Stimulated activated naive CD4-positive, alpha-beta T cell (primary cell): ENCODE measurements around the gene MAN1B1.

Experiments used
- DNase-seq, 6 experiments: peaks; one replicate each; lab custom pipeline; 2025; lab: John Stamatoyannopoulos, UW

The MAN1B1 gene

DNA sequence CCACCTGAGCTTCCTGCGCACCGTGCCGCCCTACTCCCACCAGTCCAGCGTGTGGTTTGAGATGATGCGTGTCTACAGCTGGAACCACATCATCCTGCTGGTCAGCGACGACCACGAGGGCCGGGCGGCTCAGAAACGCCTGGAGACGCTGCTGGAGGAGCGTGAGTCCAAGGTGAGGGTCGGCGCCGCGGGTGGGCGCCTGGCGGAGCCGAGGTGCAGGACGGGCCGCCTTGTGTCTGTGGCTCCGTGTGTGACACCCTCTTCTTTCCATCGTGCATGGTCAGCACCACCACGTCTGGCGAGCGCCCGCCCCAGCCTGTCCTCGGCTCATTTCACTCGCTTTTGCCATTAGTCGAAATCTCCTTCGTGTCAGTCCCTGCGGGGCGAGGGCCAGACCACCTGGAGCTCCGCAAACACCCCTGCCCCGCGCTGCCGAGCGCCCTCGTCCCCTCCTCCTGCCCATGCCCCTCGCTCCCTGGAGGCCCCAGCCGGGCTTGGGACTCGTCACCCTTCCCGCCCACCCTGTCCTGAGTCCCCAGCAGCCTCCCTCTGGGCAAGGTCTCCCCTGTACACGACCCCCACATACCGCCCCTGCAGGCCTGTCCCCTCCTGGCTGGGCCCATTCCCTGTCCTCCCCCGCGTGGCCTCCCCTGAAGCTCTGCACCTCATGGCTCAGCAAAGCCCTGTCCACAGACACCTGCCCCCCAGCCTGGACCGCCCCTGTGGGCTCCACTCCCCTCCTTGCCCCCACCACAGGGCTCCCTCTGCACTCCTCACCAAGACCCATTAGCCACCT lies 59.1 kb downstream of the MAN1B1 start:
- DNase-seq = no peak

DNA sequence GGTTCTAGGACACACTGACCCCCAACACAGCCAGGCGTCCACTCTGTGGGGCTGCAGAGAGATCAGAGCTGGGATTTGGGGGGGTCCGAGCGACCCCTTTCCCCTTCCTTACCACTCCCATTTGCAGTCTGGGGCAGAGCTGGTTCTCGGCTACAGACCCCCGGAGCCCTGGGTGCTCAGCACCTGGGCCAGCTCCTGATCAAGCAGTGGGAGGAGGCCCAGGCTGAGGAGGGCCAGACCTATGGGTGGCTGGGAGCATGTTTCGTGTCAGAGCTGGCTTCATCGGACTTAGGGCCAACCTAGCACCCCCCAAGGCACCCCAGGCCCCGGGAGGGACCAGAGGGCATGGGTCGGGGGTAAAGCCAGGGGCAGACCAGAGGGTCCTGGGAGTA lies 59.7 kb downstream of the MAN1B1 start:
- DNase-seq = no peak

DNA sequence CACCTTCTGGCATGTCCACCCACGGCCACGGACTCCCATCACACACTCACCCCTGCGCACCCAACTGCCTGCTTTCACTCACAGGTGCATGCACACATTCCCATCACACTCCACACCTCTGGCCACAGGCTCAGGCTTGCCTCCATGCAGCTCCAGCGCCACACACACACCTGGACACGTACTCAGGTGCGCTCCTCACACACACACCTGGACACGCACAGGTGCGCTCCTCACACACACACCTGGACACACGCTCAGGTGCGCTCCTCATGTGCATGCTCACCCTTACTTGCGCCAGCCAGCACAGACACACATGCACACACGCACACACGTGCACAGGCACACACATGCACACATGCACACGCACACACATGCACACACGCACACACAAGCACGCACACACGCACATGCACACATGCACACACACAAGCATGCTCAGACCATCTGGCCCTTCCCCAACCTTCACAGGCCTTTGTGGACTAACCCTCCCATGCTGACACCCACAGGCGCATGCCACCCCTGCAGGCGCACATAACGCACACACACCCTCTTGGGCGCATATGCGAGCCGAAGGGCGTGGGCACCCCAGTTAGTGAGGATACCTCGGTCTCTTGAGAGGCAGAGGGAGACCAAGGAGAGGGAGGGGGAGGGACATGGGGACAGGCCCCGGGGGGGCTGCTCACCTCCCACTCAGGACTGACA lies 60.5 kb downstream of the MAN1B1 start:
- no peak for DNase-seq

DNA sequence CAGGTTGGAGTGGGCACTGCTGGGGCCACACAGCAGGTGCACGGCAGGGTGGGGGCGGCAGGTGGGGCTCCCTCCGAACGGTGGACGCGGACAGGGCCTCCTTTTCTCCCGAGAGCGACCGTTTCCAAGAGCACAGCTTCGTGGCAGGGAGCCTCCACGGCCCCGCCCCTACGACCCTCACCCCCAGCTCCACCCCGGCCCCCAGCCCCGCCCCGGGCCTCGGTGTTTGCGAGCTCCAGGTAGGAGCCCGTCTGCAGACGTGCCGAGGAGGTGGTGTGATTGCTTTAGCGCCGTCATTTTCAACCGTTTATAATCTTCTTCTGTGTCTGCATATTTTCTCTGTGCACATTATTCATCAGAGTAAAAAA lies 61.0 kb downstream of the MAN1B1 start:
- DNase-seq = no peak

DNA sequence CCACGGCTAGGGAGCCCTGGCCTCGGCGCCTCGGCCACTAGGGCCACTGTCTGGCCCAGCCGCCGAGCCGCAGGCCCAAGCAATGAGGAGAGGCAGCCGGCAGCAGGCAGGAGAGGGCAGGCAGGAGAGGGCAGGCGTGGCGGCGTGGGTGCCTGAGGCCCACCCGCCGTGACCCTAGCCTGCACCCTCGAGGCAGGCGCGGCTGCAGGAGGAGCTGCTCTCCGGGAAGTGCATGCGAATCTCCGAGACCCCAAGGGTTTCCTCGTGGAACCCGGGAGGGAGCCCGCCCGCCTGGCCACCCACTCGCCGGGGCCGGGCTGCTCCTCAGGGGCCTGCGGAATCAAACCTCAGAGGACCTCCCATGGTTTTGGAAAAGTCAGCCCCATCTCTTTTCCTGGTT lies 61.5 kb downstream of the MAN1B1 start:
- no peak for DNase-seq

DNA sequence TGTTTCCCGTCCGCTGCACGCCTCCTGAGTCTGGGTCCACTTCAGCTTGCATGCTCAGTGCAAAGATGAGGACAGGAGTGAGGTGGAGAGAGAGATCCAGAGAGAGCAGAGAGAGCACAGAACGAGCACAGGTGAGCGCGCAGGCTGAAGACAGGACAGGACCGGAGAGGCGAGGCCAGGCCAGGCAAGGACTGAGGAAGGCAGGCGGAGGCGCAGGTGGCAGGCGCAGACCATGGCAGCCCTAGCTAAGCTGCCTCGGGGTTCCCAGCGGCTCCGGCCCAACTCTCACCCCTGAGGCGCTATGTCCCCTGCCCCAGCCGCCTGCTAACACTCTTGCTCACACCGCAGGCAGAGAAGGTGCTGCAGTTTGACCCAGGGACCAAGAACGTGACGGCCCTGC lies 61.9 kb downstream of the MAN1B1 start:
- no peak for DNase-seq

DNA sequence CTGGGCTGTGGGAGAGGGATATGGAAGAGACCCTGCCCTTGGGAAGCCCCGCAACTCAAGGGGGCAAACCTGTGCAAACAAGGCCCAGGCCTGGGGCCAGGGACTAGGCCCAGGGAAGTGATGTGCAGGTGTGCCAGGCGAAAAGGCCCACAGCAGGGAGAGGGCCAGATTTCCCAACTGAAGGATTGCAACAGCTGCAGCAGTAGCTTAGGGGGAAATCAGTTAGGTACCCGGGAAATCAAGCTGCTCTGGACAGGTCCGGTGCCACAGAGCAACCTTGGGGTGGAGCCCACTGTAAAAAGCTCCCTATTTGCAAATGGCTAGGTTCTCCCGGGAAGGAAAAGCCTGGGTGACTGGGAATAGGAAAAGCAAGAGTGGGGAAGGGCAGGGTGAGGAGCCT lies 62.6 kb downstream of the MAN1B1 start:
- DNase-seq = no peak

DNA sequence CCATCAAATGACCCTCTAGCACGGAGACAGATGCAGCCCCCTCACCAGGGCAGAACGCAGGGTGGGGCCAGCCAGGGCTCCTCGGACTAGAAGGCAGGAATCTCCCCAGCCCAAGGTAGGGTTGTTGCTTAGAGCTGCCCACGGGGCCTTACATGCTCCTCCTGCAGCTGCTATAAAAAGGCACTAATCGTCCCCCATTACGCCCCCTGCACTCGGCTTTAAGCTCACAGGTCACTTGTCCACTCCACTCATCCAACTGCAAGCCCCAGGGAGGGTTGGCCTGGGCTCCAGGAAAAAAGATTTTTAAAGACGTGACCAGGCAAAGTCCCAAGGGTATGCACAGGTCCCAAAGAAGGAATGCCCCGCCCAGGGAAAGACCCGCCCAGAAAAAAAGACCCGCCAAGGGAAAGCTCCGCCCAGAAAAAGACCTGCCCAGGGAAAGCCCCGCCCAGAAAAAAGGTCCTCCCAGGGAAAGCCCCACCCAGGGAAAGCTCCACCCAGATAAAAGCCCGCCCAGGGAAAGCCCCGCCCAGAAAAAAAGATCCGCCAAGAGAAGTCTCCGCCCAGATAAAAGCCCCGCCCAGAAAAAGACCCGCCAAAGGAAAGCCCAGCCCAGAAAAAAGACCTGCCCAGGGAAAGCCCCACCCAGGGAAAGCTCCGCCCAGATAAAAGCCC lies 63.3 kb downstream of the MAN1B1 start:
- no peak for DNase-seq

DNA sequence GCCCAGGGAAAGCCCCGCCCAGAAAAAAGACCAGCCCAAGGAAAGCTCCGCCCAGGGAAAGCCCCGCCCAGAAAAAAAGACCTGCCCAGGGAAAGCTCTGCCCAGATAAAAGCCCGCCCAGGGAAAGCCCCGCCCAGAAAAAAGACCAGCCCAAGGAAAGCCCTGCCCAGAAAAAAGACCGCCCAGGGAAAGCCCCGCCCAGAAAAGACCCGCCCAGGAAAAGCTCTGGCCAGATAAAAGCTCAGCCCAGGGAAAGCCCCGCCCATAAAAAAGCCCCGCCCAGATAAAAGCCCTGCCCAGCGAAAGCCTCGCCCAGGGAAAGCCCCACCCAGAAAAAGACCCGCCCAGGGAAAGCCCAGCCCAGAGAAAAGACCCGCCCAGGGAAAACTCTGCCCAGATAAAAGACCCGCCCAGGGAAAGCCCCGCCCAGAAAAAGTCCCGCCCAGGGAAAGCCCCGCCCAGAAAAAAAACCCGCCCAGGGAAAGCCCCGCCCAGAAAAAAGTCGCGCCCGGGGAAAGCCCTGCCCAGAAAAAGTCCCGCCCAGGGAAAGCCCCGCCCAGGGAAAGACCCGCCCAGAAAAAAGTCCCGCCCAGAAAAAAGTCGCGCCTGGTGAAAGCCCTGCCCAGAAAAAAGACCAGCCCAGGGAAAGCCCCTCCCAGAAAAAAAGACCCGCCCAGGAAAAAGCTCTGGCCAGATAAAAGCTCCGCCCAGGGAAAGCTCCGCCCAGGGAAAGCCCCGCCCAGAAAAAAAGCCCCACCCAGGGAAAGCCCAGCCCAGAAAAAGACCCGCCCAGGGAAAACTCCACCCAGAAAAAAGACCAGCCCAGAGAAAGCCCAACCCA lies 64.1 kb downstream of the MAN1B1 start:
- peak in 3 of 6 experiments; percentile 28 to 40 (median 35) for DNase-seq

DNA sequence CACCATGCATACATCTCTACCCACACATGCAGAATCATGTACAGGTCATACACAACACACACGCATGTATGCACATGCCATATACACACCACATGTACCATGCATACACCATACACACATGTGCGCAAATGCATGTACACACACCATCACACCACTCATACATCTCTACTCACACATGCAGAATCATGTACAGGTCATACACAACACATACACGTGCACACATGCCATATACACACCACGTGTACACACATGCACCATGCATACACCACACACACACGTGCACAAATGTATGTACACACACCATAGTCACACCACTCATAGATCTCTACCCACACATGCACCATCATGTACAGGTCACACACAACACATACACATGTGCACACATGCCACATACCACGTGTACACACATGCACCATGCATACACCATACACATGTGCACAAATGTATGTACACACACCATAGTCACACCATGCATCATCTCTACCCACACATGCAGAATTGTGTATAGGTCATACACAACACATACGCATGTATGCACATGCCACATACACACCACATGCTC lies 66.1 kb downstream of the MAN1B1 start:
- DNase-seq = no peak

DNA sequence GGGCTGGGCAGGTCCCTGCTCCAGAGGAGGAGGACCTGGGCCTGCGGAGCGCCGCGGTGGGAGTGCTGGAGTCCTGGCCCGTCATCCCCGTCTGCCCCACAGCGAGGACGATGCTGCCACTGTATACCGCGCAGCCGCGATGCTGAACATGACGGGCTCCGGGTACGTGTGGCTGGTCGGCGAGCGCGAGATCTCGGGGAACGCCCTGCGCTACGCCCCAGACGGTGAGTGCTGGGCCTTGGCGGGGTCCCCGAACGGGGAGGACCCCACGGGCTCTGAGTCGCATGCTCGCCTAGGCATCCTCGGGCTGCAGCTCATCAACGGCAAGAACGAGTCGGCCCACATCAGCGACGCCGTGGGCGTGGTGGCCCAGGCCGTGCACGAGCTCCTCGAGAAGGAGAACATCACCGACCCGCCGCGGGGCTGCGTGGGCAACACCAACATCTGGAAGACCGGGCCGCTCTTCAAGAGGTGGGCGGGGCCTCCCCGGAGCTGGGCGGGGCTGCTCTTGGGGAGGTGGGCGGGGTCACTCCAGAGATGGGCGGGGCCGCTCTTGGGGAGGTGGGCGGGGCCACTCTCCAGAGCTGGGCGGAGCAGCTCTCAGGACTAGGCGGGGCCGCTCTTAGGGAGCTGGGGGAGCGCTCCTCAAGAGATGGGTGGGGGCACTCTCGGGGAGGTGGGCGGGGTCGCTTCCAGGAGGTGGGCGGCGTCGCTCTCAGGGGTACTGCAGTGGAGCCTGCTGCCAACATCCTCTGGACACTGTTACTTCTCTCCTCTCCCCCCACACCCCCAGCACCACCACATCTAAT lies 70.0 kb downstream of the MAN1B1 start:
- peak; percentile 14 to 57 (median 48) for DNase-seq

DNA sequence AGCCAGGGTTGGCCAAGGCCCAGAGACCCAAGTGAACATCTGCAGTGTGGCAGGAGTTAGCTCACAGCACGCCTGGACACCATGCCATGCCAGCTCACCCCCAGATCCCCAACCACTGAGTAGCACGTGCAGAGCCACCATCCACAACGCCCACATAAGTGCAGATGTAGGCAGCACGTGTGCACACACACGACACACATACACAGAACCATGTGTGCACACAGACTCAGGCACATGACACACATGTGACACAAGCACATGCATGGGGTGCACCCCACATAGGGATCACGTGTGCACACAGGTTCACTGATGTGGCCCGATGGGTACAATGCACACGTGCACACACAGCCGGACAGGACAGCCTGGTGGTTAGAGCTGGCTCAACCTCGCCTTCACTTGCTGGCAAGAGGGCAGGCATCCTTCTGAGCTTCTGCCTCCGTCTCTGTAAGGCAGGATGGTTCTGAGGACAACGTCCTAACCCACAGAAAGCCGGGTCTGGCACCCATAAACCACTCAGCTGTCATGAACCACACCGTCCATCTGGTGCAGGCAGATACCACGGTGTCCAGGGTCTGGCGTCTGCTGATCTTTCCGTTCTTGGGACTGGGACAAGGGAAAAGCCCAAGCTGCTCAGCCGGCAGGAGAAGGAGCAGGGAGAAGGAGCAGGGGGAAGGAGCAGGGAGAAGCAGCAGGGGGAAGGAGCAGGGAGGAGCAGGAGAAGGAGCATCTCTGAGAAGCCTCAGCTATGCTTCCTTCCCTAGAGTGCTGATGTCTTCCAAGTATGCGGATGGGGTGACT lies 71.0 kb downstream of the MAN1B1 start:
- no peak for DNase-seq

DNA sequence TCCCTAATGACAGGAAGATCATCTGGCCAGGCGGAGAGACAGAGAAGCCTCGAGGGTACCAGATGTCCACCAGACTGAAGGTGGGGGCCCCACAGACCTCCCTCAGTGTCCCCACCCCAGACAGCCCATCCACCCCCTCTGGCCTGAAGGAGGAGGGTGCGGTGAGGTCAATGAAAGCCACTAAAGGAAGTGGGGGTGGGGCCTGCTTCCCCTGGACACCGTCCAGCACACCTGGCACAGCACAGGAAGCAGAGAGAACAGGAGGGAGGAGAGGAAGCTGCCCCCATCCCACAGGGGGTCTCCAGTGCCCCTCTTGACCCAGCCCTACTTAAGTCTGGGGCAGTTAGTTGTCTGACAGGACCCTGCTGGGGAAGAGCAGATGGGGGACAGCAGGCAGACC lies 71.8 kb downstream of the MAN1B1 start:
- DNase-seq = no peak
